ENCODE data around the gene TGFB1.
"Not testable (repeated sequence)": the region's sequence is repeated elsewhere in the genome, so short reads cannot be mapped to it uniquely, and the experiment has no call there.

Gene TGFB1

GRCh38 chr19:41300555-41300954 is 53.2 kb downstream of the TGFB1 start:
- no peak for DNase-seq (ENCODE audit: low spot score)

DNA sequence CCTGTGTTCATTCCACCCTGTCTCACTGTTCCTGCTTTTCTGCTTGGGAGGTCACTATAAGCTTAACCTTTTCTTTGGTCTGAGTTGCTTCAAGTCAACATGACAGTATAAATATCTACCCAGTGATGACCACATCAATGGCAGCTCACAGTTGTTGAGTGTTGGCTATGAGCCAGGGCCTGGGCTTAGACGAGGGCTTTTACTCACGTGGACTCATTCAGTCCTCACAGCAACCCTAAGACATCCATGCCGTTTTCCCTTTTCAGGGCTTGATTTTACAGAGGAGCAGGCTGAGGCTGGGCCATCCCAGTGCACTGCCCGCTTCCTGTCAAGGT is 54.0 kb downstream of the TGFB1 start:
- DNase-seq (ENCODE audit: low spot score), result peak; percentile 87

GRCh38 chr19:41299046-41299754 is 54.5 kb downstream of the TGFB1 start:
- no peak for DNase-seq (ENCODE audit: low spot score)

DNA sequence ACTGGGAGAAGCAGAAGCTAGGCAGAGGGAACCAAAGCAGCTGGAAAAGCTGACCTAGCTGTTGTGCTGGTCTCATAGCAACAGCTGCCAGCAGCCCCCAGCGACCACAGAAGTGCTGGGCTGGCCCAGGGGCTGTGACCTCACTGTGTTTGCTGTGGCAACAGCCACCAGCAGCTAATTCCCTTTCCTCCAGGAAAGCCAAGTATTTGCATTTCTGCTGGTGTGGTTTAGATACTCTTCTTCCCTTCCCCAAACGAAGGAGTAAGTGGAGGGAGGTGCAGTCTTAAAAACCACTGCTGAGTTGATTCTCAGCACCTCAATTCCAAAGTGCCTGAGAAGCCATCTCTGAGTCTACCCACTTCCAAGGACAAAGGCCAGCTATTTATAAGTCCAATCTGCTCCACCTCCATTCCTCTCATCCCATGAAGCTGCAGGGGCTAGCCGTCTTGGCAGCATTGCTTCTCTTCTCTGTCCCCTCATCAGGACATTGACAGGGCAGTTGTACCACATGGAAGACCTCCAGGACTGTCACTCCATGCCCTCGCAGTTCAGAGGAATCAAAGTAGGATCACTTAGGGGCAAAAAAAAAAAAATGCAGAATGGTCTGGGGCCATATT is 55.3 kb downstream of the TGFB1 start:
- no peak for DNase-seq (ENCODE audit: low spot score)

DNA sequence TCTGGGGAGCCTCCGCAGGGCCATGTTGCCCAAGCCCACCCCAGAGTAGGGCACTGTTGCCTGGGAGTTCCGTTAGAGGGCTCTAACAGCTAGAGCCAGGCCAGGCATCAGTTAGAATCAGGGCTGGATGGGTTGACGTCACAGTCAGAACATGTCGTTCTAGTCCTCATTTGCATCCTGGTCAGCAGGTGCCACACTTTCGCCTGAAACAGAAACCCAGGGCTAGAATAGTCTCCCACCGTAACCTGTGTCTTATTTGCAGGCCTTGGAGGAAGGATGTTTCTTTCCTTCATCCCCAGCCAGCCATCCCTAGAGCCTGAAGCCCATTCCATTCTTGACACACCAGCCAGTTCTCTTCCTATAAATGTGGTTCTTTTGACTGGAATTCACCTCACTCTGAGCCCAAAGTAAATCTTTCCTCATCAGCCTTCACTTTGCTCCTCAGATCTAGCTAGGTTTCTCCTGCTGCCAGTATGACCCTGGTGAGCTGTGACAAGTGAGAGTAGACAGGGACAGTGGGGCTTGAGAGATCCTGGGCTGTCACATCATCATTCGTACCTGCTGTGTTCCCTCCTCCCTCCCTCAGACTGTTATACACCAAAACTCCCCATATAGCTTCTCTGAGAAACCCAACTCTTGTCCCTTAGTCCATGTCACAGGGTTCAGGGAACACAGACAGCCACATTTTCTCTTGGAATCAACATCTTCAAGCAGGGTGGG is 55.9 kb downstream of the TGFB1 start:
- DNase-seq (ENCODE audit: low spot score), result no peak

GRCh38 chr19:41296433-41296871 is 57.3 kb downstream of the TGFB1 start:
- DNase-seq (ENCODE audit: low spot score), result no peak

DNA sequence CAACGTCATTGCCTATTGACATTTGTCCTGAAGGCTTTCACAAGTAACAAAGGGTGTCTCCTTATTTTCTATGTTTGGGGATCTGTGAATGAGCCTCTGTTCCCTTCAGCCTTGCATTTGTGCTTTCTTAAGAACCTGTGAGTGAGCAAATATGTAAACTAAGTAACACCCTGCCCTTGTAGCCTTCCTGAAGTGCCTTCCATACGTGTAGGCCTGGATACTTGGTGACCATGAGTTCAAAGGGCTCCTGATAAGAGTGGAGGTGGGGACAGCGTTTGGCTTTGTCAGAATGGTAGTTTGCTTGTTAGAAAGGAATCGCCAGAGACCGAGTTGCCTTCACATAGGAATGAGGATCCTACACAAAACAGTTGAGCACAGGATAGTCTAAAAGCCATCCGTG is 58.2 kb downstream of the TGFB1 start:
- no peak for DNase-seq (ENCODE audit: low spot score)

DNA sequence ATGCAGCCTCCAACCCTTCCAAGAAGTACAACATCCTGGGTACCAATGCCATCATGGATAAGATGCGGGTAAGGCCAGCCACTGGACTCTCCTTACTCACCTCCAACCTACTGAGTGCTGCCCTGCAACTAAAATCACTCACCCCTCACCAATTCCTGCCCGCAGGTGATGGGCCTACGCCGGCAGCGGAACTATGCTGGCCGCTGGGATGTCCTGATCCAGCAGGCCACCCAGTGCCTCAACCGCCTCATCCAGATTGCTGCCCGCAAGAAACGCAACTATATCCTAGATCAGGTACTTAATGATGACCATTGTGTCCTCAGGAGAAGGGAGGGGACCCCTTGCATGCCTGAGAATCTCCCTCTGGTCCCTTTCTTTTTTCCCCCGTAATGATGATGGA is 59.3 kb downstream of the TGFB1 start:
- DNase-seq (ENCODE audit: low spot score), result no peak

DNA sequence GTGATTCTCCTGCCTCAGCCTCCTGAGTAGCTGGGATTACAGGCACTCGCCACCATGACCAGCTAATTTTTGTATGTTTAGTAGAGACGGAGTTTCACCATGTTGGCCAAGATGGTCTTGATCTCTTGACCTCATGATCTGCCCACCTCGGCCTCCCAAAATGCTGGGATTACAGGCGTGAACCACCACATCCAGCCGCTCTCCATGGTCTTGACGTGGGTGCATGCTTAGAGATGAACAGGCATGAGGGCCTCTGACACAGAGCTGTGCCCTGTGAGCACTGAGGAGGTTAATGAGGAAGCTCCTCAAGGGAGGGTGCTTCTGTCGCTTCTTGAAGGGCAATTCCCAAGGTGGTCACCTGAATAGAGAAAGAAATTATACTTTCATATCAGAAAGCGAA is 63.9 kb downstream of the TGFB1 start:
- not testable (repeated sequence) for DNase-seq (ENCODE audit: low spot score)

GRCh38 chr19:41288673-41289530 is 64.8 kb downstream of the TGFB1 start:
- DNase-seq (ENCODE audit: low spot score), result no peak
